Gastroesophageal sphincter (tissue), 4 donors: Measurements from ENCODE around the gene TBL3. TPM values are rescaled to one million over a fixed set of nuclear protein-coding genes. Genes with fewer than 3 reads are reported as not detected.
A peak's percentile ranks its signal among the peaks of the same experiment; 100 is the strongest.

Experiments used
- ATAC-seq: fragments of 150-250 bp; one replicate; pipeline ENCODE4 v1.9.1; 2016; ENCODE audit warnings: mild to moderate bottlenecking, moderate library complexity
- H3K27ac ChIP-seq, 4 donors: fragments of 200-600 bp; sonication (generic) in 3 of 4; 1 replicate in 3 of 4; 2 replicates in 1 of 4; pipeline ENCODE4 v1.5.1; 2016 to 2019
- H3K27me3 ChIP-seq: fragments of 200-600 bp; sonication (generic); one replicate; pipeline ENCODE4 v1.5.1; 2019
- H3K36me3 ChIP-seq, 2 donors: fragments of 200-600 bp; sonication (generic); one replicate each; pipeline ENCODE4 v1.5.1; 2019; ENCODE audit warnings: control low read depth in 1 of 2
- H3K4me1 ChIP-seq, 3 donors: fragments of 200-600 bp; sonication (generic); 1 replicate in 2 of 3; 2 replicates in 1 of 3; pipeline ENCODE4 v1.5.1; 2016 to 2019; ENCODE audit warnings: control low read depth in 2 of 3
- H3K4me3 ChIP-seq, 2 donors: fragments of 200-600 bp; sonication (generic); one replicate each; pipeline ENCODE4 v1.5.1; 2019; ENCODE audit warnings: mild to moderate bottlenecking in 1 of 2, moderate library complexity in 1 of 2
- H3K9me3 ChIP-seq, 3 donors: fragments of 200-600 bp; sonication (generic); one replicate each; pipeline ENCODE4 v1.5.1; 2017 to 2019; ENCODE audit warnings: control low read depth in 2 of 3
- CTCF ChIP-seq, 4 experiments: fragments of 200-600 bp in 2 of 4; fragments of 450-650 bp in 2 of 4; sonication (generic) in 1 of 4; IDR thresholded peaks; one replicate each; pipeline ENCODE4 v1.5.1; 2017 to 2019; ENCODE audit warnings: antibody characterized with exemption in 4 of 4, mild to moderate bottlenecking in 2 of 4, moderate library complexity in 2 of 4
- EP300 ChIP-seq: sonication (generic); formaldehyde crosslinking; IDR thresholded peaks from one replicate; pipeline ENCODE4 v1.6.1; 2017; ENCODE audit warnings: antibody characterized with exemption, mild to moderate bottlenecking
- POLR2A ChIP-seq, 2 donors: fragments of 450-650 bp; IDR thresholded peaks; one replicate each; pipeline ENCODE4 v1.6.1; 2017; ENCODE audit warnings: antibody characterized with exemption in 2 of 2, mild to moderate bottlenecking in 2 of 2, moderate library complexity in 1 of 2
- POLR2AphosphoS5 ChIP-seq: sonication (generic); formaldehyde crosslinking; IDR thresholded peaks from one replicate; pipeline ENCODE4 v1.6.1; 2017; ENCODE audit warnings: antibody characterized with exemption
- WGBS, 2 donors: methylation state at CpG; one replicate each; pipeline ENCODE4 v1.1.5; 2018; ENCODE audit warnings: low coverage in 1 of 2; 5-methylcytosine and 5-hydroxymethylcytosine counted together
- total RNA-seq, 4 donors: library from RNA; depleted of rRNA; stranded (reverse); fragments of >200 nt; gene quantifications; one replicate each; pipeline ENCODE4 v1.1.0, GENCODE V29; 2016

The TBL3 gene
- total RNA-seq, 4 donors from 2014 or later, result 26.7 to 38.6 (median 33.2) TPM

- Histone ChIP-seq H3K4me3 (no peak overlapping the region), H3K4me1 (peaks cover 0 to 74% (median 34%) of the 10 kb centered on the region in 3 donors), H3K27me3 (peaks cover 25% of the 10 kb centered on the region), H3K27ac (peak overlapping the region in 1 of 4 donors; percentile 78), H3K36me3 (peaks cover 0 to 10% of the 10 kb centered on the region in 2 donors), H3K9me3 (no peaks in the 10 kb centered on the region)
- no CpG with 5 or more reads among the region's 14 CpGs for WGBS, 2 donors
- ATAC-seq, result no peak
- TF ChIP-seq POLR2A (IDR thresholded peaks at IDR 0.05) (no peak), POLR2AphosphoS5 (no peak), CTCF (IDR thresholded peaks at IDR 0.05) (no peak)
These were observed 53.4 kb downstream of the TBL3 start for GRCh38 chr16:2025251-2025650.

- peak overlapping the region in 1 of 2 donors; percentile 79 for H3K4me3 ChIP-seq
- H3K27ac ChIP-seq, result peak overlapping the region in 3 of 4 donors; percentile 76 to 79 (median 78)
- ATAC-seq, result no peak
- no peak for TF ChIP-seq EP300
- TF ChIP-seq POLR2AphosphoS5, result no peak
- no peak for TF ChIP-seq POLR2A (IDR thresholded peaks at IDR 0.05)
- no peak for TF ChIP-seq CTCF (IDR thresholded peaks at IDR 0.05)
- peaks cover 0 to 73% (median 30%) of the 10 kb centered on the region in 3 donors for H3K4me1 ChIP-seq
- peaks cover 18% of the 10 kb centered on the region for H3K27me3 ChIP-seq
- H3K9me3 ChIP-seq, result no peaks in the 10 kb centered on the region
- peaks cover 0 to 11% of the 10 kb centered on the region in 2 donors for H3K36me3 ChIP-seq
- 83 to 88% methylated on average over 1 to 4 of the region's 16 CpGs for WGBS, 2 donors
These were observed 54.1 kb downstream of the TBL3 start for GRCh38 chr16:2025878-2026460.

- H3K27me3 ChIP-seq, result peaks cover 12% of the 10 kb centered on the region
- peaks cover 0 to 11% of the 10 kb centered on the region in 2 donors for H3K36me3 ChIP-seq
- TF ChIP-seq POLR2A (IDR thresholded peaks at IDR 0.05) (no peak), CTCF (IDR thresholded peaks at IDR 0.05) (no peak), EP300 (no peak)
- no peaks in the 10 kb centered on the region for H3K9me3 ChIP-seq
- H3K27ac ChIP-seq, result peak within 1 kb of the TSS in 3 of 4 donors; percentile 76 to 85 (median 79)
- H3K4me1 ChIP-seq, result peaks cover 0 to 74% (median 30%) of the 10 kb centered on the region in 3 donors
- 20% methylated on average over 1 of the region's 59 CpGs; no CpG with 5 or more reads in 1 of the 2 donors for WGBS, 2 donors
- peak; percentile 29 for ATAC-seq
- peak within 1 kb of the TSS; percentile 57 to 79 for H3K4me3 ChIP-seq
These were observed 54.7 kb downstream of the TBL3 start, which contains the start of gene NHERF2 for GRCh38 chr16:2026461-2027023. Gene NHERF2, plus strand, starts transcription at chr16:2026902. Its CDS starts 104 bp downstream, at chr16:2027006.

GRCh38 chr16:2027024-2028010 is 55.5 kb downstream of the TBL3 start:
- ATAC-seq, result no peak
- H3K4me3 ChIP-seq, result peak overlapping the region; percentile 57 to 79
- peaks cover 0 to 79% (median 32%) of the 10 kb centered on the region in 3 donors for H3K4me1 ChIP-seq
- H3K36me3 ChIP-seq, result peaks cover 0 to 11% of the 10 kb centered on the region in 2 donors
- WGBS, 2 donors, result no CpG with 5 or more reads among the region's 76 CpGs
- H3K27ac ChIP-seq, result peak overlapping the region in 3 of 4 donors; percentile 76 to 85 (median 79)
- TF ChIP-seq POLR2A (IDR thresholded peaks at IDR 0.05) (no peak), EP300 (no peak), CTCF (IDR thresholded peaks at IDR 0.05) (no peak), POLR2AphosphoS5 (no peak)
- H3K9me3 ChIP-seq, result no peaks in the 10 kb centered on the region
- peaks cover 4% of the 10 kb centered on the region for H3K27me3 ChIP-seq
